WTC11 (cell line): ENCODE data around the gene OGFOD1. TPM values are rescaled to one million over a fixed set of nuclear protein-coding genes. Genes with fewer than 3 reads are reported as not detected.

ENCODE experiments used
- ATAC-seq: fragments of 200-7000 bp; cut with Tn5 transposase; 2 replicates; pipeline ENCODE4 v1.10.0; 2021; ENCODE audit warnings: mild to moderate bottlenecking, moderate library complexity
- CTCF ChIA-PET: fragments of 300-600 bp; sonication (Branson Sonifier 250); formaldehyde crosslinking; loops from one replicate; lab custom pipeline; 2021; ENCODE audit warnings: antibody characterized with exemption; lab: Charles Lee
- POLR2A ChIA-PET: fragments of 350-600 bp; sonication (Branson Sonifier 250); formaldehyde crosslinking; loops from one replicate; lab custom pipeline; 2021; ENCODE audit warnings: antibody characterized with exemption; lab: Charles Lee
- DNase-seq: peaks from one replicate; pipeline ENCODE4 v3.0.0; 2021; ENCODE audit warnings: low spot score
- H3K27ac Mint-ChIP-seq: 2 replicates; pipeline ENCODE4 v1.8.0; 2021; ENCODE audit warnings: mixed read lengths
- H3K27me3 Mint-ChIP-seq: 2 replicates; pipeline ENCODE4 v1.8.0; 2021; ENCODE audit warnings: low read depth, mild to moderate bottlenecking, moderate library complexity, mixed read lengths
- H3K36me3 Mint-ChIP-seq: 2 replicates; pipeline ENCODE4 v1.8.0; 2021; ENCODE audit warnings: mixed read lengths
- H3K4me1 Mint-ChIP-seq: 2 replicates; pipeline ENCODE4 v1.8.0; 2022; ENCODE audit warnings: mixed read lengths
- H3K4me3 Mint-ChIP-seq: 2 replicates; pipeline ENCODE4 v1.8.0; 2021; ENCODE audit warnings: mild to moderate bottlenecking, moderate library complexity, mixed read lengths
- H3K9me3 Mint-ChIP-seq: 2 replicates; pipeline ENCODE4 v1.8.0; 2021; ENCODE audit warnings: mixed read lengths
- CBFB ChIP-seq: sonication (generic); formaldehyde crosslinking; IDR thresholded peaks from 2 replicates; pipeline ENCODE4 v1.8.1; 2022; ENCODE audit warnings: mild to moderate bottlenecking, low read depth, missing genetic modification reagents
- CREB1 ChIP-seq: sonication (generic); formaldehyde crosslinking; IDR thresholded peaks from 2 replicates; pipeline ENCODE4 v1.8.0; 2023; ENCODE audit warnings: mild to moderate bottlenecking, missing genetic modification reagents
- ETV6 ChIP-seq: sonication (generic); formaldehyde crosslinking; IDR thresholded peaks from 2 replicates; pipeline ENCODE4 v1.8.1; 2022; ENCODE audit warnings: mild to moderate bottlenecking, missing genetic modification reagents
- FOXP1 ChIP-seq: sonication (generic); formaldehyde crosslinking; IDR thresholded peaks from 2 replicates; pipeline ENCODE4 v1.8.0; 2022; ENCODE audit warnings: missing genetic modification reagents, mild to moderate bottlenecking, moderate library complexity, borderline replicate concordance
- GRHL2 ChIP-seq: fragments of 250-450 bp; sonication (Bioruptor Pico); IDR thresholded peaks from 2 replicates; pipeline ENCODE4 v1.8.0; 2022; ENCODE audit warnings: mild to moderate bottlenecking, moderate library complexity; ENCODE audit not compliant: insufficient replicate concordance, severe bottlenecking
- HMGA2 ChIP-seq: fragments of 250-450 bp; sonication (Bioruptor Pico); IDR thresholded peaks from 2 replicates; pipeline ENCODE4 v1.4.0; 2021; ENCODE audit warnings: mild to moderate bottlenecking, moderate library complexity
- NFYB ChIP-seq: sonication (generic); formaldehyde crosslinking; conservative IDR thresholded peaks from 2 replicates; pipeline ENCODE4 v1.8.0; 2022; ENCODE audit warnings: low read depth, missing genetic modification reagents
- NR2C2 ChIP-seq: sonication (generic); formaldehyde crosslinking; IDR thresholded peaks from 2 replicates; pipeline ENCODE4 v1.8.0; 2022; ENCODE audit warnings: mild to moderate bottlenecking, missing genetic modification reagents
- RORB ChIP-seq: fragments of 250-450 bp; sonication (Bioruptor Pico); IDR thresholded peaks from 2 replicates; pipeline ENCODE4 v1.9.0; 2021; ENCODE audit warnings: mild to moderate bottlenecking
- ZNF416 ChIP-seq: fragments of 250-450 bp; sonication (Bioruptor Pico); IDR thresholded peaks from 2 replicates; pipeline ENCODE4 v1.9.0; 2021; ENCODE audit warnings: mild to moderate bottlenecking, inconsistent platforms
- total RNA-seq: library from RNA; stranded (reverse); gene quantifications from 3 replicates; pipeline ENCODE4 v1.2.3, GENCODE V29; 2021
- TF ChIP-seq, protein P1 (sequence below): sonication (generic); formaldehyde crosslinking; IDR thresholded peaks from 2 replicates; pipeline ENCODE4 v1.8.0; 2022; ENCODE audit warnings: mild to moderate bottlenecking, missing genetic modification reagents
- TF ChIP-seq, protein P2 (sequence below): fragments of 250-450 bp; sonication (Bioruptor Pico); IDR thresholded peaks from 2 replicates; pipeline ENCODE4 v1.9.0; 2021; ENCODE audit warnings: mild to moderate bottlenecking, borderline replicate concordance
- TF ChIP-seq, protein P3 (sequence below): fragments of 200-600 bp; IDR thresholded peaks from 2 replicates; pipeline ENCODE4 v1.8.0; 2022; ENCODE audit warnings: antibody characterized with exemption
- TF ChIP-seq, protein P4 (sequence below): sonication (generic); formaldehyde crosslinking; IDR thresholded peaks from 2 replicates; pipeline ENCODE4 v1.8.1; 2023; ENCODE audit warnings: mild to moderate bottlenecking, missing genetic modification reagents, moderate library complexity
- TF ChIP-seq, protein P5 (sequence below): sonication (generic); formaldehyde crosslinking; IDR thresholded peaks from 2 replicates; pipeline ENCODE4 v1.8.1; 2022; ENCODE audit warnings: mild to moderate bottlenecking, moderate library complexity, missing genetic modification reagents
- TF ChIP-seq, protein P6 (sequence below): sonication (generic); formaldehyde crosslinking; IDR thresholded peaks from 2 replicates; pipeline ENCODE4 v1.8.1; 2023; ENCODE audit warnings: mild to moderate bottlenecking, missing genetic modification reagents, borderline replicate concordance

Gene OGFOD1
- total RNA-seq, 1 experiment from 2014 or later = 50.5 TPM

DNA sequence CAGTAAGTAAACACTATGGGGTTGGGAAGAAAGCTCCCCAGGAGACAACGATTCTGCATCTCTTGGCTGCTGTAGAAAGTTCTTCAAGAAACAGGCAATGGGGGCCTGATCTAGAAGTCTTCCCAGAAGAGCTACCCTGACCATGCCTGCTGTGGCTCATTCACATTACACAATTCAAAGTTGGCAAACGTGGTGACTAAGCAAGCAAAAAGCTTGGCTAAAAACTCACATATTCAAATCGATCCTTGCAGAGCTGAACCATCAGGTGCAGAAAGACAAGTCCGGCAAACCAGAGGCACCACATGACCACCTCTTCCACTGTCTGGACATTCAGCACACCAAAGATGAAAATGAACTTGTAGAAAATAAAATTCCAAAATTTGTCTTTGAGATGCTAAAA, 42.2 kb upstream of the OGFOD1 start:
- H3K36me3 Mint-ChIP-seq = peaks cover 36% of the 10 kb centered on the region
- ATAC-seq (no peak), DNase-seq (no peak)
- no peaks in the 10 kb centered on the region for H3K27me3 Mint-ChIP-seq
- peak overlapping the region; percentile 36 for H3K27ac Mint-ChIP-seq
- peaks cover 5% of the 10 kb centered on the region; the same call in 1 of the 2 replicates for H3K4me1 Mint-ChIP-seq
- H3K4me3 Mint-ChIP-seq = no peak overlapping the region
- TF ChIP-seq, protein P1, sequence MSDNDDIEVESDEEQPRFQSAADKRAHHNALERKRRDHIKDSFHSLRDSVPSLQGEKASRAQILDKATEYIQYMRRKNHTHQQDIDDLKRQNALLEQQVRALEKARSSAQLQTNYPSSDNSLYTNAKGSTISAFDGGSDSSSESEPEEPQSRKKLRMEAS (CRISPR knock-in tag) = no peak
- TF ChIP-seq NR2C2 (CRISPR knock-in tag) (no peak), CREB1 (no peak), ZNF416 (CRISPR knock-in tag) (no peak), CBFB (CRISPR knock-in tag) (no peak), HMGA2 (CRISPR knock-in tag) (no peak), RORB (CRISPR knock-in tag) (no peak), FOXP1 (CRISPR knock-in tag) (no peak), GRHL2 (CRISPR knock-in tag) (no peak)
- TF ChIP-seq, protein P2, sequence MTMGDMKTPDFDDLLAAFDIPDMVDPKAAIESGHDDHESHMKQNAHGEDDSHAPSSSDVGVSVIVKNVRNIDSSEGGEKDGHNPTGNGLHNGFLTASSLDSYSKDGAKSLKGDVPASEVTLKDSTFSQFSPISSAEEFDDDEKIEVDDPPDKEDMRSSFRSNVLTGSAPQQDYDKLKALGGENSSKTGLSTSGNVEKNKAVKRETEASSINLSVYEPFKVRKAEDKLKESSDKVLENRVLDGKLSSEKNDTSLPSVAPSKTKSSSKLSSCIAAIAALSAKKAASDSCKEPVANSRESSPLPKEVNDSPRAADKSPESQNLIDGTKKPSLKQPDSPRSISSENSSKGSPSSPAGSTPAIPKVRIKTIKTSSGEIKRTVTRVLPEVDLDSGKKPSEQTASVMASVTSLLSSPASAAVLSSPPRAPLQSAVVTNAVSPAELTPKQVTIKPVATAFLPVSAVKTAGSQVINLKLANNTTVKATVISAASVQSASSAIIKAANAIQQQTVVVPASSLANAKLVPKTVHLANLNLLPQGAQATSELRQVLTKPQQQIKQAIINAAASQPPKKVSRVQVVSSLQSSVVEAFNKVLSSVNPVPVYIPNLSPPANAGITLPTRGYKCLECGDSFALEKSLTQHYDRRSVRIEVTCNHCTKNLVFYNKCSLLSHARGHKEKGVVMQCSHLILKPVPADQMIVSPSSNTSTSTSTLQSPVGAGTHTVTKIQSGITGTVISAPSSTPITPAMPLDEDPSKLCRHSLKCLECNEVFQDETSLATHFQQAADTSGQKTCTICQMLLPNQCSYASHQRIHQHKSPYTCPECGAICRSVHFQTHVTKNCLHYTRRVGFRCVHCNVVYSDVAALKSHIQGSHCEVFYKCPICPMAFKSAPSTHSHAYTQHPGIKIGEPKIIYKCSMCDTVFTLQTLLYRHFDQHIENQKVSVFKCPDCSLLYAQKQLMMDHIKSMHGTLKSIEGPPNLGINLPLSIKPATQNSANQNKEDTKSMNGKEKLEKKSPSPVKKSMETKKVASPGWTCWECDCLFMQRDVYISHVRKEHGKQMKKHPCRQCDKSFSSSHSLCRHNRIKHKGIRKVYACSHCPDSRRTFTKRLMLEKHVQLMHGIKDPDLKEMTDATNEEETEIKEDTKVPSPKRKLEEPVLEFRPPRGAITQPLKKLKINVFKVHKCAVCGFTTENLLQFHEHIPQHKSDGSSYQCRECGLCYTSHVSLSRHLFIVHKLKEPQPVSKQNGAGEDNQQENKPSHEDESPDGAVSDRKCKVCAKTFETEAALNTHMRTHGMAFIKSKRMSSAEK (CRISPR knock-in tag) = no peak
- TF ChIP-seq, protein P3, sequence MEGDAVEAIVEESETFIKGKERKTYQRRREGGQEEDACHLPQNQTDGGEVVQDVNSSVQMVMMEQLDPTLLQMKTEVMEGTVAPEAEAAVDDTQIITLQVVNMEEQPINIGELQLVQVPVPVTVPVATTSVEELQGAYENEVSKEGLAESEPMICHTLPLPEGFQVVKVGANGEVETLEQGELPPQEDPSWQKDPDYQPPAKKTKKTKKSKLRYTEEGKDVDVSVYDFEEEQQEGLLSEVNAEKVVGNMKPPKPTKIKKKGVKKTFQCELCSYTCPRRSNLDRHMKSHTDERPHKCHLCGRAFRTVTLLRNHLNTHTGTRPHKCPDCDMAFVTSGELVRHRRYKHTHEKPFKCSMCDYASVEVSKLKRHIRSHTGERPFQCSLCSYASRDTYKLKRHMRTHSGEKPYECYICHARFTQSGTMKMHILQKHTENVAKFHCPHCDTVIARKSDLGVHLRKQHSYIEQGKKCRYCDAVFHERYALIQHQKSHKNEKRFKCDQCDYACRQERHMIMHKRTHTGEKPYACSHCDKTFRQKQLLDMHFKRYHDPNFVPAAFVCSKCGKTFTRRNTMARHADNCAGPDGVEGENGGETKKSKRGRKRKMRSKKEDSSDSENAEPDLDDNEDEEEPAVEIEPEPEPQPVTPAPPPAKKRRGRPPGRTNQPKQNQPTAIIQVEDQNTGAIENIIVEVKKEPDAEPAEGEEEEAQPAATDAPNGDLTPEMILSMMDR = no peak
- TF ChIP-seq, protein P4, sequence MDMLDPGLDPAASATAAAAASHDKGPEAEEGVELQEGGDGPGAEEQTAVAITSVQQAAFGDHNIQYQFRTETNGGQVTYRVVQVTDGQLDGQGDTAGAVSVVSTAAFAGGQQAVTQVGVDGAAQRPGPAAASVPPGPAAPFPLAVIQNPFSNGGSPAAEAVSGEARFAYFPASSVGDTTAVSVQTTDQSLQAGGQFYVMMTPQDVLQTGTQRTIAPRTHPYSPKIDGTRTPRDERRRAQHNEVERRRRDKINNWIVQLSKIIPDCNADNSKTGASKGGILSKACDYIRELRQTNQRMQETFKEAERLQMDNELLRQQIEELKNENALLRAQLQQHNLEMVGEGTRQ (CRISPR knock-in tag) = no peak
- TF ChIP-seq, protein P5, sequence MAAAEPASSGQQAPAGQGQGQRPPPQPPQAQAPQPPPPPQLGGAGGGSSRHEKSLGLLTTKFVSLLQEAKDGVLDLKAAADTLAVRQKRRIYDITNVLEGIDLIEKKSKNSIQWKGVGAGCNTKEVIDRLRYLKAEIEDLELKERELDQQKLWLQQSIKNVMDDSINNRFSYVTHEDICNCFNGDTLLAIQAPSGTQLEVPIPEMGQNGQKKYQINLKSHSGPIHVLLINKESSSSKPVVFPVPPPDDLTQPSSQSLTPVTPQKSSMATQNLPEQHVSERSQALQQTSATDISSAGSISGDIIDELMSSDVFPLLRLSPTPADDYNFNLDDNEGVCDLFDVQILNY = no peak
- POLR2A ChIA-PET = no interaction called here
- H3K9me3 Mint-ChIP-seq = 0 out of 2 replicates have a peak, but pooled peaks cover 7% of the 10 kb centered on the region
- CTCF ChIA-PET = interaction anchor here (1.1 to 1.5 kb wide), 2 partner anchors 42 to 53 kb away, joined by 4 read pairs; partner anchors contain the start of genes NUDT21 and OGFOD1

DNA sequence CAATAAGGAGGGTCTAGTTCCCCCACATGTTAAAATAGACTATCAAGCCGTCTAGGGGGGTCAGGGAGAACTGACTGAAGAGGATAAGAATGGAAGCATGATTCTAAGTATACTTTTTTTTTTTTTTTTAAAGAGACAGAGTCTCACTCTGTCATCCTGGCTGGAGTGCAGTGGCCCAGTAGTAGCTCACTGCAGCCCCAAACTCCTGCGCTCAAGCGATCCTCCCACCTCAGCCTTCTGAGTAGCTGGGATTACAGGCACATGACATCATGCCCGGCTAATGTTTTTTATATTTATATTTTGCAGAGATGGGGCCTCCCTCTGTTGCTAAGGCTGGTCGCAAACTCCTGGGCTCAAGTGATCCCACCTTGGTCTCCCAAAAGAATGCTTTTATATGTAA, 40.2 kb upstream of the OGFOD1 start:
- DNase-seq = no peak
- TF ChIP-seq ETV6 (CRISPR knock-in tag) (no peak), NFYB (no peak)
- TF ChIP-seq, protein P6, sequence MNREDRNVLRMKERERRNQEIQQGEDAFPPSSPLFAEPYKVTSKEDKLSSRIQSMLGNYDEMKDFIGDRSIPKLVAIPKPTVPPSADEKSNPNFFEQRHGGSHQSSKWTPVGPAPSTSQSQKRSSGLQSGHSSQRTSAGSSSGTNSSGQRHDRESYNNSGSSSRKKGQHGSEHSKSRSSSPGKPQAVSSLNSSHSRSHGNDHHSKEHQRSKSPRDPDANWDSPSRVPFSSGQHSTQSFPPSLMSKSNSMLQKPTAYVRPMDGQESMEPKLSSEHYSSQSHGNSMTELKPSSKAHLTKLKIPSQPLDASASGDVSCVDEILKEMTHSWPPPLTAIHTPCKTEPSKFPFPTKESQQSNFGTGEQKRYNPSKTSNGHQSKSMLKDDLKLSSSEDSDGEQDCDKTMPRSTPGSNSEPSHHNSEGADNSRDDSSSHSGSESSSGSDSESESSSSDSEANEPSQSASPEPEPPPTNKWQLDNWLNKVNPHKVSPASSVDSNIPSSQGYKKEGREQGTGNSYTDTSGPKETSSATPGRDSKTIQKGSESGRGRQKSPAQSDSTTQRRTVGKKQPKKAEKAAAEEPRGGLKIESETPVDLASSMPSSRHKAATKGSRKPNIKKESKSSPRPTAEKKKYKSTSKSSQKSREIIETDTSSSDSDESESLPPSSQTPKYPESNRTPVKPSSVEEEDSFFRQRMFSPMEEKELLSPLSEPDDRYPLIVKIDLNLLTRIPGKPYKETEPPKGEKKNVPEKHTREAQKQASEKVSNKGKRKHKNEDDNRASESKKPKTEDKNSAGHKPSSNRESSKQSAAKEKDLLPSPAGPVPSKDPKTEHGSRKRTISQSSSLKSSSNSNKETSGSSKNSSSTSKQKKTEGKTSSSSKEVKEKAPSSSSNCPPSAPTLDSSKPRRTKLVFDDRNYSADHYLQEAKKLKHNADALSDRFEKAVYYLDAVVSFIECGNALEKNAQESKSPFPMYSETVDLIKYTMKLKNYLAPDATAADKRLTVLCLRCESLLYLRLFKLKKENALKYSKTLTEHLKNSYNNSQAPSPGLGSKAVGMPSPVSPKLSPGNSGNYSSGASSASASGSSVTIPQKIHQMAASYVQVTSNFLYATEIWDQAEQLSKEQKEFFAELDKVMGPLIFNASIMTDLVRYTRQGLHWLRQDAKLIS (CRISPR knock-in tag) = no peak
- TF ChIP-seq, all 79 proteins: peak for 0
- ChIA-PET CTCF (interaction anchor here (0.7 kb wide), 1 partner anchor 14 kb away, joined by 3 read pairs; the partner anchor contains the start of gene AMFR), POLR2A (no interaction called here)
- no peak overlapping the region for H3K27ac Mint-ChIP-seq
- H3K36me3 Mint-ChIP-seq = peaks cover 23% of the 10 kb centered on the region
- ATAC-seq = no peak
- no peaks in the 10 kb centered on the region for H3K27me3 Mint-ChIP-seq
- H3K4me3 Mint-ChIP-seq = no peak overlapping the region
- 0 out of 2 replicates have a peak, but pooled peaks cover 7% of the 10 kb centered on the region for H3K9me3 Mint-ChIP-seq
- H3K4me1 Mint-ChIP-seq = peaks cover 20% of the 10 kb centered on the region
